WTC11 (cell line): Measurements from ENCODE around the gene GSG1L2. TPM values are rescaled to one million over a fixed set of nuclear protein-coding genes. Genes with fewer than 3 reads are reported as not detected.

Source experiments
- ATAC-seq: fragments of 200-7000 bp; cut with Tn5 transposase; 2 replicates; pipeline ENCODE4 v1.10.0; 2021; ENCODE audit warnings: mild to moderate bottlenecking, moderate library complexity
- CTCF ChIA-PET: fragments of 300-600 bp; sonication (Branson Sonifier 250); formaldehyde crosslinking; loops from one replicate; lab custom pipeline; 2021; ENCODE audit warnings: antibody characterized with exemption; lab: Charles Lee
- POLR2A ChIA-PET: fragments of 350-600 bp; sonication (Branson Sonifier 250); formaldehyde crosslinking; loops from one replicate; lab custom pipeline; 2021; ENCODE audit warnings: antibody characterized with exemption; lab: Charles Lee
- DNase-seq: peaks from one replicate; pipeline ENCODE4 v3.0.0; 2021; ENCODE audit warnings: low spot score
- H3K27ac Mint-ChIP-seq: 2 replicates; pipeline ENCODE4 v1.8.0; 2021; ENCODE audit warnings: mixed read lengths
- H3K27me3 Mint-ChIP-seq: 2 replicates; pipeline ENCODE4 v1.8.0; 2021; ENCODE audit warnings: low read depth, mild to moderate bottlenecking, moderate library complexity, mixed read lengths
- H3K36me3 Mint-ChIP-seq: 2 replicates; pipeline ENCODE4 v1.8.0; 2021; ENCODE audit warnings: mixed read lengths
- H3K4me1 Mint-ChIP-seq: 2 replicates; pipeline ENCODE4 v1.8.0; 2022; ENCODE audit warnings: mixed read lengths
- H3K4me3 Mint-ChIP-seq: 2 replicates; pipeline ENCODE4 v1.8.0; 2021; ENCODE audit warnings: mild to moderate bottlenecking, moderate library complexity, mixed read lengths
- H3K9me3 Mint-ChIP-seq: 2 replicates; pipeline ENCODE4 v1.8.0; 2021; ENCODE audit warnings: mixed read lengths
- ATF1 ChIP-seq: sonication (generic); formaldehyde crosslinking; IDR thresholded peaks from 2 replicates; pipeline ENCODE4 v1.8.1; 2023; ENCODE audit warnings: mild to moderate bottlenecking, moderate library complexity, missing genetic modification reagents
- ATF2 ChIP-seq: sonication (generic); formaldehyde crosslinking; IDR thresholded peaks from 2 replicates; pipeline ENCODE4 v1.8.1; 2022; ENCODE audit warnings: low read depth, missing genetic modification reagents, borderline replicate concordance
- CREB1 ChIP-seq: sonication (generic); formaldehyde crosslinking; IDR thresholded peaks from 2 replicates; pipeline ENCODE4 v1.8.0; 2023; ENCODE audit warnings: mild to moderate bottlenecking, missing genetic modification reagents
- CREM ChIP-seq: sonication (generic); formaldehyde crosslinking; IDR thresholded peaks from 2 replicates; pipeline ENCODE4 v1.8.1; 2022; ENCODE audit warnings: mild to moderate bottlenecking, missing genetic modification reagents, moderate library complexity
- E2F4 ChIP-seq: sonication (generic); formaldehyde crosslinking; IDR thresholded peaks from 2 replicates; pipeline ENCODE4 v1.8.1; 2022; ENCODE audit warnings: low read depth, mild to moderate bottlenecking, moderate library complexity, missing genetic modification reagents, borderline replicate concordance
- EMX1 ChIP-seq: fragments of 250-450 bp; sonication (Bioruptor Pico); IDR thresholded peaks from 2 replicates; pipeline ENCODE4 v1.8.0; 2021; ENCODE audit warnings: mild to moderate bottlenecking
- FOXK1 ChIP-seq: sonication (generic); formaldehyde crosslinking; IDR thresholded peaks from 2 replicates; pipeline ENCODE4 v1.8.0; 2022; ENCODE audit warnings: mild to moderate bottlenecking, moderate library complexity, missing genetic modification reagents
- GABPB1 ChIP-seq: sonication (generic); formaldehyde crosslinking; IDR thresholded peaks from 2 replicates; pipeline ENCODE4 v1.8.1; 2023; ENCODE audit warnings: mild to moderate bottlenecking, missing genetic modification reagents
- GRHL2 ChIP-seq: fragments of 250-450 bp; sonication (Bioruptor Pico); IDR thresholded peaks from 2 replicates; pipeline ENCODE4 v1.8.0; 2022; ENCODE audit warnings: mild to moderate bottlenecking, moderate library complexity; ENCODE audit not compliant: insufficient replicate concordance, severe bottlenecking
- HMGXB4 ChIP-seq: sonication (generic); formaldehyde crosslinking; IDR thresholded peaks from 2 replicates; pipeline ENCODE4 v1.8.1; 2023; ENCODE audit warnings: mild to moderate bottlenecking, moderate library complexity, missing genetic modification reagents
- IRF2 ChIP-seq: sonication (generic); formaldehyde crosslinking; IDR thresholded peaks from 2 replicates; pipeline ENCODE4 v1.8.0; 2022; ENCODE audit warnings: low read depth, missing genetic modification reagents, borderline replicate concordance
- JUN ChIP-seq: sonication (generic); formaldehyde crosslinking; IDR thresholded peaks from 2 replicates; pipeline ENCODE4 v1.8.0; 2023; ENCODE audit warnings: mild to moderate bottlenecking, missing genetic modification reagents
- MAX ChIP-seq: sonication (generic); formaldehyde crosslinking; IDR thresholded peaks from 2 replicates; pipeline ENCODE4 v1.8.0; 2022; ENCODE audit warnings: mild to moderate bottlenecking, missing genetic modification reagents
- MXD4 ChIP-seq: fragments of 250-450 bp; sonication (Bioruptor Pico); IDR thresholded peaks from 2 replicates; pipeline ENCODE4 v1.8.0; 2021; ENCODE audit warnings: mild to moderate bottlenecking, moderate library complexity, borderline replicate concordance
- NFYB ChIP-seq: sonication (generic); formaldehyde crosslinking; conservative IDR thresholded peaks from 2 replicates; pipeline ENCODE4 v1.8.0; 2022; ENCODE audit warnings: low read depth, missing genetic modification reagents
- NR3C1 ChIP-seq: sonication (generic); formaldehyde crosslinking; conservative IDR thresholded peaks from 2 replicates; pipeline ENCODE4 v1.8.1; 2023; ENCODE audit warnings: low read depth, mild to moderate bottlenecking, missing genetic modification reagents
- RELA ChIP-seq: sonication (generic); formaldehyde crosslinking; IDR thresholded peaks from 2 replicates; pipeline ENCODE4 v1.8.1; 2022; ENCODE audit warnings: missing genetic modification reagents, mild to moderate bottlenecking, borderline replicate concordance
- STAT6 ChIP-seq: sonication (generic); formaldehyde crosslinking; conservative IDR thresholded peaks from 2 replicates; pipeline ENCODE4 v1.8.1; 2023; ENCODE audit warnings: mild to moderate bottlenecking, low read depth, missing genetic modification reagents, moderate library complexity
- TEAD1 ChIP-seq: sonication (generic); formaldehyde crosslinking; IDR thresholded peaks from 2 replicates; pipeline ENCODE4 v1.8.0; 2022; ENCODE audit warnings: mild to moderate bottlenecking, missing genetic modification reagents
- TEAD4 ChIP-seq: sonication (generic); formaldehyde crosslinking; IDR thresholded peaks from 2 replicates; pipeline ENCODE4 v1.8.0; 2022; ENCODE audit warnings: mild to moderate bottlenecking, missing genetic modification reagents
- TP53 ChIP-seq: sonication (generic); formaldehyde crosslinking; IDR thresholded peaks from 2 replicates; pipeline ENCODE4 v1.8.1; 2023; ENCODE audit warnings: mild to moderate bottlenecking, missing genetic modification reagents
- ZNF219 ChIP-seq: sonication (generic); formaldehyde crosslinking; IDR thresholded peaks from 2 replicates; pipeline ENCODE4 v1.8.0; 2023; ENCODE audit warnings: missing genetic modification reagents, mild to moderate bottlenecking, borderline replicate concordance
- ZNF232 ChIP-seq: sonication (generic); formaldehyde crosslinking; IDR thresholded peaks from 2 replicates; pipeline ENCODE4 v1.8.0; 2022; ENCODE audit warnings: mild to moderate bottlenecking, missing genetic modification reagents
- ZNF416 ChIP-seq: fragments of 250-450 bp; sonication (Bioruptor Pico); IDR thresholded peaks from 2 replicates; pipeline ENCODE4 v1.9.0; 2021; ENCODE audit warnings: mild to moderate bottlenecking, inconsistent platforms
- ZNF425 ChIP-seq: fragments of 250-450 bp; sonication (Bioruptor Pico); conservative IDR thresholded peaks from 2 replicates; pipeline ENCODE4 v1.9.0; 2021; ENCODE audit warnings: mild to moderate bottlenecking
- ZNF671 ChIP-seq: fragments of 250-450 bp; sonication (Bioruptor Pico); IDR thresholded peaks from 2 replicates; pipeline ENCODE4 v1.8.0; 2021; ENCODE audit warnings: mild to moderate bottlenecking
- total RNA-seq: library from RNA; stranded (reverse); gene quantifications from 3 replicates; pipeline ENCODE4 v1.2.3, GENCODE V29; 2021

The GSG1L2 gene
- total RNA-seq, 1 experiment from 2014 or later: not detected

- CTCF ChIA-PET: interaction anchor here (0.7 to 2.0 kb wide), 3 partner anchors 28 to 117 kb away, joined by 3 to 5 read pairs (median 3); no protein-coding TSS in a partner anchor
Observed at GRCh38 chr17:9772658-9773057, 49.2 kb downstream of the GSG1L2 start.

GRCh38 chr17:9771465-9771864 lies 50.4 kb downstream of the GSG1L2 start:
- Mint-ChIP-seq H3K4me3 (no peak overlapping the region), H3K27me3 (no peaks in the 10 kb centered on the region), H3K27ac (no peak overlapping the region), H3K36me3 (peaks cover 7% of the 10 kb centered on the region), H3K9me3 (peaks cover 10% of the 10 kb centered on the region), H3K4me1 (no peaks in the 10 kb centered on the region)
- ChIA-PET POLR2A (no interaction called here), CTCF (no interaction called here)
- DNase-seq (no peak), ATAC-seq (no peak)
- no peak for TF ChIP-seq TP53 (CRISPR knock-in tag)
- no peak for TF ChIP-seq HMGXB4
- TF ChIP-seq ATF2: no peak
- TF ChIP-seq JUN: no peak
- TF ChIP-seq EMX1: no peak
- no peak for TF ChIP-seq NR3C1
- no peak for TF ChIP-seq MAX (CRISPR knock-in tag)
- no peak for TF ChIP-seq CREB1 (CRISPR knock-in tag)
- TF ChIP-seq STAT6 (CRISPR knock-in tag): no peak
- TF ChIP-seq ZNF425 (CRISPR knock-in tag): no peak
- TF ChIP-seq CREM (CRISPR knock-in tag): no peak
- no peak for TF ChIP-seq FOXK1 (CRISPR knock-in tag)
- TF ChIP-seq GRHL2 (CRISPR knock-in tag): no peak
- no peak for TF ChIP-seq IRF2 (CRISPR knock-in tag)

More at GRCh38 chr17:9772658-9773057, 49.2 kb downstream of the GSG1L2 start:
- Mint-ChIP-seq H3K4me1 (peaks cover 10% of the 10 kb centered on the region), H3K27ac (no peak overlapping the region), H3K27me3 (no peaks in the 10 kb centered on the region; the same call in 1 of the 2 replicates), H3K9me3 (peaks cover 14% of the 10 kb centered on the region), H3K4me3 (no peak overlapping the region), H3K36me3 (peaks cover 11% of the 10 kb centered on the region)
- TF ChIP-seq CREB1 (CRISPR knock-in tag) (no peak), ZNF416 (CRISPR knock-in tag) (no peak), TEAD4 (CRISPR knock-in tag) (no peak), TEAD1 (CRISPR knock-in tag) (no peak), NFYB (no peak), ATF1 (CRISPR knock-in tag) (no peak), ZNF232 (no peak), RELA (CRISPR knock-in tag) (no peak), E2F4 (CRISPR knock-in tag) (no peak), MXD4 (CRISPR knock-in tag) (no peak), ZNF219 (CRISPR knock-in tag) (no peak), ZNF425 (CRISPR knock-in tag) (no peak), ZNF671 (CRISPR knock-in tag) (no peak), GABPB1 (CRISPR knock-in tag) (no peak)
- no peak for DNase-seq
- no peak for ATAC-seq
- POLR2A ChIA-PET: interaction anchor here (0.5 kb wide), 1 partner anchor 239 kb away, joined by 4 read pairs; no protein-coding TSS in a partner anchor
